Stimulated activated CD4-positive, alpha-beta T cell treated with anti-CD3 and anti-CD28 coated beads, Interleukin-4, amount 100 ng/mL, for 4 hours (primary cell): ENCODE data around the gene XRCC4.

ENCODE experiments used
- DNase-seq, 2 experiments: peaks; one replicate each; pipeline ENCODE4 v3.0.0-alpha.2; 2020

XRCC4 gene

DNA sequence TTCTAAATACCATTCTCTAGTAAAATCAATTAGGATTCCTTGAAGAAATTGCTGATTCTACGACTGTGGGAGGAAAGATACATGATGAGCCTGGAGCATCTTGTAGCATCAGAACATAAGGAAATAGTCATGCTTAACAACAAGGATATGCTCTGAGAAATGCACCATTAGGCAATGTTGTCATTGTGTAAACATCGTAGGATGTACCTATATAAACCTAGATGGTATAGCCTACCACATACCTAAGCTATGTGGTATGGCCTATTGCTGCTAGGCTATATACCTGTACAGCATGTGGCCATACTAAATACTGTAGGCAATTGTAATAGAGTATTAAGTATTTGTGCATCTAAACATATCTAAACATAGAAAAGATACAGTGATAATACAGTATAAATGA, 316.8 kb downstream of the XRCC4 start:
- DNase-seq = no peak

DNA sequence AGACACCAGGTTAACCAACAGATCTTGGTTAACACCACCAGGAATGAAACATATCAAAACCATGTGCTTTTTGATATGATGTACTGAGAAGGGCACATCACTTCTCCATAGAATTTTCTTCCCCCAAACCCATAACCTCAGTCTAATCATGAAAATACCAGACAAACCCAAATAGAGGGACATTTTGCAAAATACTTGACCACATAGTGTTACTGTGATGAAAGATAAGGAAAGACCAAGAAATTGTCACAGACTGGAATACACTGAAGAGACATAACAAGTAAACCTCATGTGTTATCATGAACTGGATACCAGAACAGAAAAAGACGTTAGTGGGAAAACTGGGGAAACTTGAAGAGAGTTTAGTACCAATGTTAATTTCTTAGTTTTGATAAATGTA, 319.3 kb downstream of the XRCC4 start:
- no peak for DNase-seq

DNA sequence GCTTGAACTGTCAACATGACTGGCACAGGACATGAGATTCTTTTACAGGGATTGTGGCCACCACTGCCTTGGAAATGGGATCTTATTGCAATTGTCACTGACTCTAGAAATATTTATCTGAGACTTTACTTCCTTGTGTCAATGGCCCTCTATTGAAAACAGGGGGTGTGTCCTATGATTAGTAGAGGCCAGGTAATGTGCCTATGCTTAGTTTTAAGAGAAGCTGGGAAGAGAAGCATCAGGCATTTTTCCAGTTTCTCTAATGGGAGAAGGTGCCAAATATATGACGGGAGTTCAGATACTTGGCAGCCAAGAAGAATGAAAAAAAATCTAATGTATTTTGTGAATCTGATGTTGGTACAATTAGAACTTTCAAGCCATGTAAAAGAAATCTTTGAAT, 320.3 kb downstream of the XRCC4 start:
- DNase-seq = no peak

DNA sequence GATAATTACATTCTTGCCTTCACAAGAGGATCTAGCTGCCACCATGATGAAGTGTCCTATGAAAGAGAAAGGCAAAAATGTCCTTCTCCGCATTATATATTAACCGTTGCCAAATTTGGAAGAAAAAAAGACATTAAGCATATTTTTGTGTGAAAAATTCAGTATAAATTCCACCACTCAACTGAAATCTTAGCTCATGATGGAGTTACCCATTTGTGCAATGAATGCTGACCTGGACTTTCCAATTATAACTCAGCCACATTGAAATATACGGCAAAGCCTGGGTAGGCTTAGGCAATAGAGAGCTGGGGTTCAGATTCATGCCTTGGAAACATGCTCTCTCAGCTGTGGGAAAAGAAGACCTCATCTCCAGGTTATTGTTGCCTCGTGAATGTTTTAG, 322.9 kb downstream of the XRCC4 start:
- DNase-seq = no peak

DNA sequence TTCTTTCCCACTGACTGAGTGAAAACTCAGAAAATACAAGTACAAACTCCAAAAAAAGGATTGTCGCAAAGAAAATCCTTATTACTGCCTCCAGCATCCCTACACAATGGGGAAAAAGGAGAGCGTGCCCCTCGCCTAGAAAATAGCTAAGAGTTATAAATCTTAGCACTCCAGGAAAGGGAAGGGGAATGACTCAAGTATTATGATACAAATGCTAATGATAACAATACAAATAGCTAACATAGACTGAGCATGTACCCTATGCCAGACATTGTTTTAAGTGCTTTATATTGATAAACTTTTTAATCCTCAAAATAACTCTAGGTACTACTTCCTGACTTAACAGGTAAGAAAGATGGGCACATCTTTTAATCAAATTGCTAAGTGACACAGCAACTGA, 323.4 kb downstream of the XRCC4 start:
- DNase-seq = no peak

DNA sequence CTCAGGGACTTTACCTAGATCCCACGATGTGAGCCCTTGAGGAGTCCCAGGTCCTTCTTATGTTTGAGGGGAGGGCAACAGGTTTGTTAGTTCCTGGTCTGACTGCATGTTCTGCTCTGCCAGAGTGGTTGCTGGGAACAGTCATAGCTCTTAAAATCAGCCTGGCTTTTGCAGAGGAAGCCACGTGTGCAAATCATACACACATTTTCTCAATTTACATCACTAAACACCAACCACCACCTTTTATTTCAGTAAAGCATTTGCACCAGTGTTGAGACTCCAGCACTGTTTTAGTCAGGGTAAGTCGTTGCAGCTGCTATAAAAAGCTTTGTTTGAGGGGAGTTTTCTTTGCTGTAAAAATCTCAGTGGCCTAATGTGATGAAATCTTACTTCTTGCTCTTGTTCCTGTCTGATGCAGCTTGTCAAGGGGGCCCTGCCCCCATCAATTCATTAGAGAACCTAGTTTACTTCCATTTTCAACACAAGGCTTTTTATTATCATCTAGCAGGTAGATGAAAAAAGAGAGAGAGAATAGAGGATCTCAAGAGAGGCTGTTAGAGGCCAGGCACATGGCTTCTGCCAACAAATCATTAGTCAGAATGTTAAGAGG, 323.9 kb downstream of the XRCC4 start:
- DNase-seq = no peak

DNA sequence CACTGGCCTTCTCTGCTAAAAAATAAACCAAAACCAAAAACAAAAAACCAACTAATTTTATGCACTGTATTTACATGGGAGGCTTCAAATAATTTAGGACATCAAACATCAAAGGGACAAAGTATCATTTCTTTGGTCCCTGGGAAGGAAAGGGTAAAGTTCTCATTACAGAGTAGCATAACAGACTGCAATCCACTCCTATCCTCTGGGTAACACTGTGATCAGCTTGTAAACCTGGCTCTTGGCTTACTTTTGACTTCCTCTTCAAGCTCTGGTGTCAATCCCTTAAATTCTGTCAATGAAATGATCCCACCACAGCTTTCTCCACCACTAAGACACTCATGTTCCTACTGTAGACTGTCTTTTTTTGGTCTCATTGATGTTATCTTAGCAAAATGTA, 324.4 kb downstream of the XRCC4 start:
- DNase-seq = no peak
